ENCODE measurements around the gene LMO2. TPM values are rescaled to one million over a fixed set of nuclear protein-coding genes. Genes with fewer than 3 reads are reported as not detected.

LMO2 gene
- total RNA-seq, 1 donor from 2014 or later, result 16.1 TPM

GRCh38 chr11:33913991-33914390, 22.1 kb upstream of the LMO2 start:
- no peak for DNase-seq

GRCh38 chr11:33912405-33913361, 20.8 kb upstream of the LMO2 start:
- peak; percentile 22 for DNase-seq

- no peak for DNase-seq
These were observed 19.1 kb upstream of the LMO2 start for GRCh38 chr11:33910958-33911339.

- no peak for DNase-seq
These were observed 18.6 kb upstream of the LMO2 start for GRCh38 chr11:33910296-33910957.

GRCh38 chr11:33909552-33909951, 17.7 kb upstream of the LMO2 start:
- DNase-seq, result no peak

GRCh38 chr11:33909150-33909549, 17.3 kb upstream of the LMO2 start:
- DNase-seq, result no peak

- no peak for DNase-seq
These were observed 15.5 kb upstream of the LMO2 start for GRCh38 chr11:33907421-33907820.

- no peak for DNase-seq
These were observed 14.8 kb upstream of the LMO2 start for GRCh38 chr11:33906484-33907186.

GRCh38 chr11:33904102-33904501, 12.2 kb upstream of the LMO2 start:
- DNase-seq, result no peak

- DNase-seq, result no peak
These were observed 8.4 kb upstream of the LMO2 start for GRCh38 chr11:33900159-33900840.

- DNase-seq, result peak; percentile 95
These were observed 7.6 kb upstream of the LMO2 start for GRCh38 chr11:33899400-33900037.

- DNase-seq, result no peak
These were observed 7.1 kb upstream of the LMO2 start for GRCh38 chr11:33898957-33899356.

- DNase-seq, result no peak
These were observed 6.0 kb upstream of the LMO2 start for GRCh38 chr11:33897761-33898375.

- DNase-seq, result no peak
These were observed 5.0 kb upstream of the LMO2 start for GRCh38 chr11:33896911-33897310.

- peak; percentile 33 for DNase-seq
These were observed 3.9 kb upstream of the LMO2 start for GRCh38 chr11:33895752-33896137.

- DNase-seq, result no peak
These were observed 2.5 kb upstream of the LMO2 start for GRCh38 chr11:33894398-33894746.

GRCh38 chr11:33893711-33894397, 2.0 kb upstream of the LMO2 start:
- no peak for DNase-seq

- no peak for DNase-seq
These were observed 1.2 kb upstream of the LMO2 start for GRCh38 chr11:33892906-33893594.

- DNase-seq, result no peak
These were observed 2.0 kb downstream of the LMO2 start for GRCh38 chr11:33889821-33890378.

GRCh38 chr11:33889296-33889695, 2.6 kb downstream of the LMO2 start:
- no peak for DNase-seq
